DMS 273 (cell line): ENCODE data around the gene MEIS2.

Experiments
- DNase-seq: peaks from one replicate; lab custom pipeline; 2025; ENCODE audit not compliant: unreplicated experiment; lab: John Stamatoyannopoulos, UW

The MEIS2 gene

DNA sequence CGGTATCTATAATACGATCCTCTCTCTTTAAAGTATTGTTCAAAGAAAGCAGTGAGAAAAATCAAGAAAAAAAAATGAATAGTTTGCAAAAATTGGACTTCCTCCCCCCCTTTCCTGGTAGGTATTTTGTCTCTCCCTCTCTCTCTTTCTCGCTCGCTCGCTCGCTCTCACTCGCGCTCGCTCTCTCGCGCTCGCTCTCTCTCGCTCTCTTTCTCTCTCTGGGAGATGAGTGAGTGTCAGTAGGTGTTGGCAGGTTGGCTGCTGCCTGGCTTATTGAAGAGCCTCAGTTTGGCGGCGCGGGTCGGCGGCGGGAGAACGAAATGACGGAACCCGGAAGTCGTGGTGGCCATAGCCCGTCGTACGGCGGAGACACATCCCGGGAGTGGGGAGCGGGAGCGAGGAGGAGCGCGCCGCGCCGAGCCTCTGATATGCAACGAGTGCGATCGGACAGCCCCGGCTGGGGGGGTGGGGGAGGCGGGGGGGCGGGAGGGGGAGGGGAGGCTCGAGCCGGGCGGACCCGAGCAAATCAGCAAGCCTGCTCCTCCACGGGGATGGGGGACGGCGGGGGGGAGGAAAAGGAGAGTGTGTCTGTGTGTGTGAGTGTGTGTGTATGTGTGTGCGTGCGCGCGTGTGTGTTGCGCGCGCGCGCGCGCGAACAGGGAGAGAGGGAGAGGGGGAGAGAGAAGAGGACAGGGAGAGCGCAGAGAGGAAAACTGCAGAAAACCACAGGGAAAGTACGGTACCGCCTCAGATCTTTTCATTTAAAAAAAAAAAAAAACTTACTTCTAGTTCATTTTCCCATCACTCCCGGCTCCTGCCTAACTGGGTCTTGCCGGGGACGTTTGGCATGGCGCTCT lies at the start of gene MEIS2:
MEIS2 (minus strand) TSS at position 441 of the 857 bp plus-strand sequence. CDS start 1,083 bp downstream, outside the sequence.
- peak; percentile 97 for DNase-seq

DNA sequence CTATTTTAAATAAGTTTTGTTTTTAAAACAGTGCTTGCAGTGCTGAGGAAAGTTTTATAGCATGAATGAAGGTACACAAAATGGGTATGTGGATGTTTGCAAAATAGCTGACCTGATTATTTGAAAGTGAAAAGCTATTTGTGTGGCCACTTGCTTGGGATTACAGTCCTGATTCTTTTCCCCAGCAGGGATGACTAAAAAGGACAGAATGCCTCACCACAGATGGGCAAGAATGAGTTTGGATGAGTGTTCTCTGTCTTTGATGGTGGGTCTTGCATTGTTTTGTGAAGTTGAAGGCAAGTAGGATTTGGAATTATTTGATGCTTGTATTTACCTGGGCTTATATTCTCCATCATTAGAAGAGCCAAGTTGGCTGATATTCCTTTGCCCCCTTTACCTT lies 48.8 kb upstream of the MEIS2 start:
- no peak for DNase-seq

DNA sequence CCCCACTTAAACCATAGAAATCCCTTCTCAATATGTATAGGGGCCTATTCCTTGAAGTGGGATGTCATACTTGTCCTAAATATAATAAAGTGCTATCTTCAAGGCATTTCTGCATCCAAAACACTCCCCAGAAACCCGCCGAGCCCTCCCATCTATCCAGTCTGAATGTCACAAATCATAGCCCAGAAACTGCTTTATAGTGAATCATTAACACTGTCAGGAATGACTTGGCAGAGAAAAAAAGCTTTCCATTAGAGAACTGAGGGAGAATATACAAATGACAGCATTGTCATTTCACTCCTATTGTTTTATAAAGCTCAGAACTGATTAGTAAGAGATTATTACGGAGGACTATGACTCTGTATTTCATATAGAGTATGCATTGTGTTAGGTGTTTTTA lies 48.4 kb upstream of the MEIS2 start:
- no peak for DNase-seq

DNA sequence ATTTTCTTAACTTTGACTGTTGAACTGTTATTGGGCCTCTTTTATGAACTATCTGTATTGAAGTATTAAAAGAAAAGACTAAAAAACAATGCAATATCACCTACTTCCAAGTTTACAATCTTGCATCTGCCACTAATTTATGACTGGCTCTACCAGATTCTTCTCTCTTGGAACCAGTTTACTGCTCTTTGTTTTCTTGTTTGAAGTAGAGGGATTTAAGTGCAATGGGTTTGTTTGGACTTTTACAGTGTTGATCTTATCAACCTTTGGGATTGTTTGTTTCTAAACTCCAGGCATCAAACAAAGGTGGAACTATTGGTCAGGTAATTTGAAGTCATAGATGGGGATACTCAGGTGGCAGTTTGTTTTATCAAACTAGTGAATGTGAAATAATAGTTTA lies 43.0 kb upstream of the MEIS2 start:
- DNase-seq: no peak

DNA sequence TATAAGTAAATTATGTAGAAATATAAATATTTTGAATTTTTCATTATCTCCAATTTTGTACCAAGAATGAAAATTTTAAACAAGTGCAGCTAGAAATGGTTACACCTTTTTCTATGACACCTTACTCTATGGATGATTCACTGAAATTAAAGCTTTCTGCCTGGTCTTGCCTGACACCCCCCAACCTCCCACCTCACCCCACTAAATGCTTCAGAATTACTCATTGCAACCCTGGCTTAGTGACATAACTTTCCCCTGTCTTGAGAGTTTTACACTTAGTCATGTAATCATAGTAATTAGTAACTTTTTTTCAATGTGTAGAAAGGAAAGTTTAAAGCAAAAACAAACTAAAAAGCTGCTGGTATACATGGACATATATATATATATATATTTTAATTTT lies 42.0 kb upstream of the MEIS2 start:
- DNase-seq: no peak

DNA sequence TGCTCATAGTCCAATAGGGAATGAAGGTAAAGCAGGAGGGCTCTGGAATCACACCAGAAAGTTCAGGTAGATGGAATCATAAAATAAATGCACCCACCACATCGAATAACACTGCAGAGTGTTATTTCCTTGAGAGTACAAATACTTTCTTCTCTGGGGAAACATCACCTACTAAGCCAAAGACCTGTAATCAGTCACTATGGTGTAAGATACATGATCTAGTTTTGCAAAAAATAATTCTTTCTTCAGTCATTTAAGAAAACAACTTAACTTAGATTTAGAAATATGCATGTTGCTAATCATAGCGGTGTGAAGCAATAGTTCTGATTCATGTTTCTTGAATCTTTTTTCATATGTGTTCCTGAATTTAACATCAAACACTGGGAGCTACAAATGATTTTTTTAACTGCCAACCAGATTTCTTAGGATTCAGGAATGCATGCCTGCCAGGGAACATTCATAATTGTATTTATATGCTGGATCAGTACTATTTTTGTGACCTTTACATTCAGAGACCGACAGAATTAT lies 40.2 kb upstream of the MEIS2 start:
- no peak for DNase-seq

DNA sequence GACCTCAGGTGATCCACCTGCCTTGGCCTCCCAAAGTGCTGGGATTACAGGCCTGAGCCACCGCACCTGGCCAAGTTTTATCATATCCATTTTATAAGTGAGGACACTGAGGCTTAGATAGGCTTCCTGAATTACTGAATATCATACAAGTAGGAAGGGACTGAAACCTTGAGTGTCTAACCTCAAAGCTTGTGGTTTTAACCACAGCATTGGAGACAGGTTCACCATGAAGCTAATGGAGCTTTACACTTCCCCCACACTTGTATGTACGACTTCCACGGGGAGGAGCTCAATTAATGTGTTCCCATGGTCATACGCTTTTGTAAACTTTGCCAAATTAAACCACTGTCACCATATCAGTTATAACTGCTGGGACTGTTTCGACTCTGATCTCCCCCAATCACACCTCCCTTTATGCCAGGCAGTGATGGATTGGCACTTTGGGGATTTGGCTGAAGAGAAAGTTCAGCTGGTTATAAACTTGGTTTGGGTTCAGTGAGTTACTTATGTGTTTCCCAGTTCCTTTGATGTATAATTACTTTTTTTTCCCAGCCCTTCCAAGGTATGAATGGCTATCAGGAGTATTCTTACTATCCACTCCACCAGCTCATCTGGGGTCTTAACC lies 38.4 kb upstream of the MEIS2 start:
- no peak for DNase-seq

DNA sequence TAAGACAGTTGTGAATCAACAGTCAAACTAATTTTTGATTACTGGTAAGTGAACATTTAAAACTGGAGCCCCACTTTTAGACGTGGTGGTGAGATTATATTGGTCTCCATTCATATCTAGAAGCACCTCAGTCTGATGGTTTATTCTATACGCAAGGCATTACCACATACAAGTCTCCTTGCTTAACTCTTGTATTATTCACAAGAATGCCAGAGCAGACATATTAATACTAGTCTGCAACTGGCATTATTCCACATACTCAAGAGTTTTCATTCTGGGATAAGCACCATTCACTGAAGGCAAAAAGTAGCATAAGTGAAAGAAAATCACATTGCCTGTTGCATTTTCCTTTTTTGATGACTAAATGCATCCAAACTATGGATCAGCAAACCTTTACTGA lies 36.9 kb upstream of the MEIS2 start:
- no peak for DNase-seq

DNA sequence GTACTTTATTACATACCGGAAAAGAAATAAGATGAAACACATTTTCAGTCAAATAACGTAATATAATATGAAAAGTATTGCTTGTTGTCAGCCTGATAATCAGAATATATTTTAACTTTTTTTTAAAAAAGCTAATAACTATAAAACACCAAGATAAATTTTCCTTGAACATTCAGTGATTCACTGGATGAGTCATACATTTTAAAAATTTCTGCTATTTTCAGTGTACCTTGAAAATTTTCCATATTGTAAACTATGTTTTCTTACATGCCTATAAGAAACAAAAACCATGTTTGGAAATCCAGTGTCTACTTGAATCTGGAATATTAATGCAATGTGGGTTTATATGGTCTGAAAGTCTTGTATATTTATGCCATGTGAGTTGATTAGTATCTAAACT lies 36.3 kb upstream of the MEIS2 start:
- DNase-seq: no peak

DNA sequence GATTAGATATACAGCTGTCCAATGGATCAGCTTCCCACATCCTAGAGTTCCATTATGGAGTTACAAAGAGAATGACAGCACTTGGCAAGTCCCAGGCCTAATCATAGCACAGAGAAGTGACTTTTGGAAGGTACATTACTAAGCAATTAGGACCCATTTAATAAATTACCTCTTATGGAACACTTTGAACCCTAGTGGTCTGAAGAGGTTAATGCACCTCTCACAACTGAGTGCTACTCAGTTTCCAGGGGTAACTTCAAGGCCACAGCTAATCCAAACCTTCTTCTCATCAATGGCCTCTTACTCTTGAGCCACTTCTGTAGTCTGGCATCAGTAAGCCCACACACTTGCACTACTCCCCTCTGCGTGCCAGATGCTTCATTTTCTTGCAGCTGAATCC lies 34.9 kb upstream of the MEIS2 start:
- DNase-seq: peak; percentile 37

DNA sequence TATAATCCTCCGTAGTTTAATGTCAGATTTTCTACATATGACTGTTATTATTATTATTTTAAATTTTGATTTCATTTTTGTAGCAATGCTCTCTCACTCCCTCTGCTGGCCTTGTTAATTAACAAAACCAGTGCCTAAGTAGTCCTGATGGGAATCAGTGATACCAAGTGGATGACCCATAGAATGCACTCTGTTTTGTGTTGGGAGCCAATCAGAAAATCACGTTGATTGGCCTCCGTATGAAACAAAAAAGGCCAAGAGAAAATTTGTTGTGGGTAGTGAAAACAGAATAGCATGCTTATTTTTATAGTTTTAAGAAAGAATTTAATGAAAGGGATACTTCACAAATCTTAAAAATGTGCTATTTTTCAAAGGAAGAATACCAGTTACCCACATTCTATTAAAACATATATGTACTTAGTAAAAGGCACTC lies 34.4 kb upstream of the MEIS2 start:
- DNase-seq: peak; percentile 56

DNA sequence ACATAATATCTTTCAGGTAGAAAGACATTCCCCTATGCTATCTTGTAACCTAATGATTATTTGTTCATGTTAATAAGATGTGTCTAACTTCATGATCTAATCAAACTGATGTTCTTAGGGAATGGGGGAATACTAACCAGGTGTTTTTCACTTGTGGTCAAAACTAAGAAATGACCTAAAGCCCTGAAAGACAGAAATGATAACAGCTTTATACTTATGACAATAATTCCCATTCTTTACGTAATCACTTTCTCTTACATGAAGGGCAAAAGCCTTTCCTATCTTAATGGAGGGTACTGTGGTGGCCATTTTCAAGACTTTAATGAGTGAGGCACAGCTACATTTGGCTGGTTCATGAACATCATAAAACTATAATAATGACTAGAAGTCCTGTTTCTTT lies 33.9 kb upstream of the MEIS2 start:
- no peak for DNase-seq

DNA sequence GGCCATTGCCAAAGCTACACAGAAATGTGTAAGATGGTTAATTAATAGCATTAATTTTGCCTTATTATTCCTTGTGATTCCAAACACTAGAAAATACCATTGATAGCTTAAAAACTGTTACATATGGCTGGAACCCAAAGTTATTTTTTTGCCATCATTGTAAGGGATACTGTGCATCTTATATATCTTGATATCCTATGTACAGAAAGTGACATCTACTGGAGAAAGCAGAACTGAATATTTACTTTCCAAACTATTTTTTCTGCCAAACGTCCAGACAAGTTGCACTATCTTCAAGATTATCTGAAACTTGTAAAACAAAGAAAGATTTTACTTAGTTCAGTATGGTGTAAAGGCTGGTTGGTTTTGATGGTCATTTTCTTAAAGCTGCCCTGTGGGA lies 33.3 kb upstream of the MEIS2 start:
- DNase-seq: peak; percentile 19

DNA sequence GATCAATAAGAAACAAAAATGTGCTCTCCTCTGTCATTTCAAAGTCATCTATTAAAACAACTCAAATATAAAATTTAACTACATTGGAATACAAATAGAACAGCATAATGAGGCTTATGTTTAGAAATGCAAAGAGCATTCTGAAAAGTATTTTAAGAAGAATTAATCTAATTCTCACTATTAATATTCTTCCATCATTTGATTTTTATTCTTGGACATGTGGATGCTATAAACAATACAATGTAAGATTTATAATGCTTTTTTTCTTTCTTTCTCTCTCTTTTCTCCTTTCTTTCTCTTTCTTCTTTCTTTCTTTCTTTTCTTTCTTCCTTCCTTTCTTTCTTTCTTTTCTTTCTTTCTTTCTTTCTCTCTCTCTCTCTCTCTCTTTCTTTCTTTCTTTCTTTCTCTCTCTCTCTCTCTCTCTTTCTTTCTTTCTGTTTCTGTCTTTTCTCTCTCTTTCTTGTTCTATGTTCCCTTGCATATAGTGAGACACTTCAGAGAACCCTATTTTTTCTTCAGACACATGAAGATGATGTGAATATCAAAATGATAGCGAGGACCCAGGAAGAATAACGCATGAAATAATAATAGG lies 32.6 kb upstream of the MEIS2 start:
- DNase-seq: no peak

DNA sequence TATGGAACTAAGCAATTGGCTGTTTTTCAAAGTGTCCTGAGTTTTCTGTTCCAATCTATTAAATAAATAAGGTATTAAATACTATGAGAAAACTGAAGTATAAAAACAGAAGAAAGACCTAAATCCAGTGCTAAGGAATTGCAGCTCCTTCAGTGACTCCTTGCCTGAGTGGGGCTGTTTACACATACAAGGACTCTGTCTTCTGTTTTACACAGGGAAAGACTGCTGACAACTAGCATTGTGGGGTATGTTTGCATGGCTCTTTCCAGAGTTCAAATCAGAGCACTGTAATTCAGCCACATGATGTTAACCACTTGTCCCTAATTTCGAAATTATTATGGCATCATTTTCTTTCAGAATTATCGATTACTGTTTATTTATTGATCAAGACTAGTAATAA lies 31.3 kb upstream of the MEIS2 start:
- DNase-seq: no peak

DNA sequence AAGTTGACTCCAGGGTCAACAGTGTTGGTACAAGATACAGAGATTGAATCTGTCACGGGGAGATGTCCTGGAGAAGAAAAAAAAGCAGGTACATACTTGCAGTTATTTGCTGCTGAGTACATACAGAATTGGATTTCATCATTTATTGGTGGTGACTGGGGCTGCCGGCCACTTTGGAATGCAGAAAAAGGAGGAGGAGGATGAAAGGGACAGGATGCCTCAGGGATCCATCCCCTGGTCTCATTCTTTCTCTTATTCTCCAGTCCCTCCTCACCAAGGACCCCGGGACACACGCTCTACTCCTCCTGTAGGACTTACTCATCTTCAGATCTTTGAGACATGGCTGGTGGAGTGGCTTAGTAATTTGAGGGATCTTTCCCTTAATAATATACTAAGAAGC lies 30.0 kb upstream of the MEIS2 start:
- no peak for DNase-seq

DNA sequence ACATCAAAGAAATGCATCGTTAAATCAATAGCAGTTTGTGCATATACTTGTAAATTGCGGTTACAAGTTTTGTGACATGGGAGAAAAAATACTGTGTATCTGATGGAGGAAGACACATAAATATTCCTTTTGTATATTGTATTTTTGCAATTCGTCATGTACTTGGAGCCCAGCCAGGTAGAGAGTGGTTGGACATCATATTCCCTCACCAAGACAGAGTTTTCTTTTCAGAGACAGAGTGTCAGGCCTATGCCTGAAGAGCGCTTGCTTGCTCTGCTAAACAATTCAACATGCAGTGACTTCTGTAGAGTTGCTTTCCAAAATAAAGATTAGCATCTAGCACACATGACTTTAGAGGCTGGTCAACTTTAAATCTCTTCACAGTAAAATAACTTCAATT lies 24.8 kb upstream of the MEIS2 start:
- DNase-seq: no peak

DNA sequence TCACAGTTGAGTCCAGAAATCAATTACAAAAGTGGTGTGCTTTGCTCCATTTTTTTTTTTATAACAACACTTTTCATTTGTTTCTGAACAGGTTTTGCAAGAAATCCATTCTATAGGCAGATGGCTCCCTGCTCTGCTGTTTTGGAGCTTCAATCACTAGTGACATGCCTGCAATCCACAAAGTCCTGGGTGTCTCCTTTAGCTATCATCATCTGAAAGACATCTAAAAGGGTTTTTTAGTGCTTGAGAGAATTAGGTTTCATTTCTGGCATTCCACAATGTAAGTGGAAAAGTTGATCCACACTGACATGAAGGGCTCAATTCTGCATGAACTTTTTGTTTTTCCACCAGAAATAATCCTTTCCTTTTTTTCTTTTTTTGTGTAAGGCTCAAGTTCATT lies 24.0 kb upstream of the MEIS2 start:
- no peak for DNase-seq

DNA sequence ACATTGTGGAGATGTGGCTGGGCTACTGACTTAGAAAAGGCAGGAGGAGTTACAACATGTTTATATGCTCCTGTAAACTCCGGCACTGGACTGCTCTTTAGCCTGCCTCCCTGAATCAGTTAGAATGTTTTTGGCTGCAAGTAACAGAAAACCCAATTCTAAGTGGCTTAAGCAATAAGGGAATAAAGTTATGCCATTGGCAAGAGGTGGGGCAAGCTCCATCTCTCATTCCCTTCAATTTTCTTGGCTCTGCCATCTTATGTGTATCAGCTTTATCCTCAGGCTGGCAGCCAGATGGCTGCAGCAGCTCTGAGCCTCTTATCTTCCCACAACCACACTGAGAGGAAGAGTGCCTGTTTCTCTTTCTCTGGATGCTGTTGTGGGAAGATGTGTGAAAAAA lies 22.4 kb upstream of the MEIS2 start:
- DNase-seq: peak; percentile 31

DNA sequence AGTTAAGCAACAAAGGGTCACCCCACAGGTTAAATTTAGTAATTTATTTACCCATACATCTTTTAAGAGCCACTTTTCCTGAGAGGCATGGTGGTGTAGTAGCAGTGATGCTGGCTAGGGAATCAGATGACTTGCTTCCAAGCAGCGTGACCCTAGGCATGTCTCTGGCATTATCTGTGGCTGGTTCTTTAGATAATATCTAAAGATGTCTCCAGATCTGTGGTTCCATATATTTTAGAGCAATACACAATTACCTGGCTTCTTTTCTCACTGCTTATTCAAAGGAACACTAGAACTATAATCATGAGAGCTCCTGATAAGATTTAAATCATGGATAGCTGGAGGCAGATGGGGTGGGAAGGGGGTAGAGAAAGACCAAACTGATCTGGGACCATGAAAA lies 21.1 kb upstream of the MEIS2 start:
- no peak for DNase-seq

DNA sequence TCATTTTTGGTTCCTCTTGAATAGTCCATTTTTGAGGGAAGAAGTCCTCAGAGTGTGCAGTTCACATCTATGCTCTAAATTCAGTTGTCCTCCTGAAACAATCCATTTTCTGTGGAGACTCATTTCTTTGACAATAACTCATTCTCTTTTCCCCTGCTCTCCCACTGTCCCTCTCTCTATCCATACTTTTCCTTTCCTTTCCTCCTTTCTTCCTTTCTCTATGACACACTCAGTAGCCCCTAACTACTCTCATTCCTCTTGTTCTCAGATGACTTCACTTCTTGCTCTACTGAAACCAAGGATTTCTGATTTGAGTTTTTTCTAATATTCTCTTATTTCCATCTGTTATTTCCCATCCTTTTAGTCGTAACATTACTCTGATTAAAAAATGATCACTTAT lies 16.7 kb upstream of the MEIS2 start:
- DNase-seq: no peak

DNA sequence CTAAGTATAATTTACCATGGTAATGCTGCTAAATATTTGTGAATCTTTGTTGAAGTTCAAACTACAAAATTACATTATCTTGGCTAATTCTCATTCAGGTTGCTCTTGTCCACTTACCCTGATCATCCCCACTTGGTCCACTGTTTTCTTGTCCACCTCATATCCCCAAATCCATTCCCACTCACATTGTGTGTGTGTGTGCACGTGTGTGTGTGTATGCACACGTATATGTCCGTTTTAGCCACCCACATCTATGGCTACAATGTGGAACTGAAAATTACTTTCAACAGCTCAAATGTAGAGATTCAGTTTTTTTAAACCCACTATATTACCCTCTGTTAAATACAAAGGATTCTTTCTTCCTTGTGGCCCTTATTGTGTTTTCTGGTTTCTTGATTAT lies 15.2 kb upstream of the MEIS2 start:
- no peak for DNase-seq
